Activated CD4-positive, alpha-beta memory T cell treated with anti-CD3 and anti-CD28 coated beads for 36 hours (primary cell): ENCODE data around the gene KRTAP10-6. TPM values are rescaled to one million over a fixed set of nuclear protein-coding genes. Genes with fewer than 3 reads are reported as not detected.
"Not testable (repeated sequence)": the region's sequence is repeated elsewhere in the genome, so short reads cannot be mapped to it uniquely, and the experiment has no call there.

Experiments used
- CTCF ChIA-PET: fragments of 350-600 bp; sonication (Branson Sonifier 250); formaldehyde crosslinking; loops from one replicate; lab custom pipeline; 2021; ENCODE audit warnings: antibody characterized with exemption, inconsistent platforms; lab: Charles Lee
- POLR2A ChIA-PET: fragments of 350-600 bp; sonication (Branson Sonifier 250); formaldehyde crosslinking; loops from one replicate; lab custom pipeline; 2021; ENCODE audit warnings: antibody characterized with exemption; lab: Charles Lee
- DNase-seq: peaks from one replicate; pipeline ENCODE4 v3.0.0-alpha.2; 2020
- H3K27ac Mint-ChIP-seq: one replicate; pipeline ENCODE4 v1.8.0; 2021; ENCODE audit warnings: mixed read lengths
- H3K27me3 Mint-ChIP-seq: one replicate; pipeline ENCODE4 v1.8.0; 2021; ENCODE audit warnings: mixed read lengths
- H3K36me3 Mint-ChIP-seq: one replicate; pipeline ENCODE4 v1.8.0; 2021; ENCODE audit warnings: mixed read lengths
- H3K4me1 Mint-ChIP-seq: one replicate; pipeline ENCODE4 v1.8.0; 2021; ENCODE audit warnings: low read depth, mixed read lengths
- H3K4me3 Mint-ChIP-seq: one replicate; pipeline ENCODE4 v1.8.0; 2021; ENCODE audit warnings: mild to moderate bottlenecking, mixed read lengths
- H3K9me3 Mint-ChIP-seq: one replicate; pipeline ENCODE4 v1.8.0; 2021; ENCODE audit warnings: mixed read lengths
- intact Hi-C: fragments of 100-400 bp; cut with micrococcal nuclease; formaldehyde crosslinking; loops from one replicate; pipeline ENCODE4 v1.15.1; 2023
- total RNA-seq, 2 experiments: library from RNA; stranded (reverse); gene quantifications; one replicate each; pipeline ENCODE4 v1.2.3, GENCODE V29; 2021

The KRTAP10-6 gene
- total RNA-seq, 2 experiments from 2014 or later, result not detected

GRCh38 chr21:44579056-44579832, 13.1 kb downstream of the KRTAP10-6 start:
- Mint-ChIP-seq H3K9me3 (peaks cover 33% of the 10 kb centered on the region), H3K36me3 (peaks cover 4% of the 10 kb centered on the region), H3K27me3 (peaks cover 1% of the 10 kb centered on the region), H3K27ac (no peak overlapping the region), H3K4me3 (no peak overlapping the region), H3K4me1 (peaks cover 12% of the 10 kb centered on the region)
- POLR2A ChIA-PET, result no interaction called here
- CTCF ChIA-PET, result no interaction called here
- intact Hi-C loops, result no loop called here
- DNase-seq, result no peak

- H3K4me1 Mint-ChIP-seq, result peaks cover 5% of the 10 kb centered on the region
- H3K4me3 Mint-ChIP-seq, result no peak overlapping the region
- peaks cover 1% of the 10 kb centered on the region for H3K27me3 Mint-ChIP-seq
- H3K9me3 Mint-ChIP-seq, result peaks cover 33% of the 10 kb centered on the region
- no peak for DNase-seq
- intact Hi-C loops, result no loop called here
- H3K36me3 Mint-ChIP-seq, result peaks cover 4% of the 10 kb centered on the region
- ChIA-PET CTCF (no interaction called here), POLR2A (no interaction called here)
- H3K27ac Mint-ChIP-seq, result no peak overlapping the region
Measured at GRCh38 chr21:44578371-44579055, 13.8 kb downstream of the KRTAP10-6 start.

- no peak overlapping the region for H3K4me3 Mint-ChIP-seq
- no peaks in the 10 kb centered on the region for H3K4me1 Mint-ChIP-seq
- CTCF ChIA-PET, result no interaction called here
- H3K27me3 Mint-ChIP-seq, result peaks cover 1% of the 10 kb centered on the region
- POLR2A ChIA-PET, result no interaction called here
- peaks cover 28% of the 10 kb centered on the region for H3K9me3 Mint-ChIP-seq
- DNase-seq, result no peak
- peaks cover 3% of the 10 kb centered on the region for H3K36me3 Mint-ChIP-seq
- no peak overlapping the region for H3K27ac Mint-ChIP-seq
- intact Hi-C loops, result no loop called here
Measured at GRCh38 chr21:44576025-44576420, 16.3 kb downstream of the KRTAP10-6 start.

- Mint-ChIP-seq H3K4me1 (no peaks in the 10 kb centered on the region), H3K27ac (no peak overlapping the region)
- POLR2A ChIA-PET, result no interaction called here
Measured at GRCh38 chr21:44575307-44576024, 16.8 kb downstream of the KRTAP10-6 start.

DNA sequence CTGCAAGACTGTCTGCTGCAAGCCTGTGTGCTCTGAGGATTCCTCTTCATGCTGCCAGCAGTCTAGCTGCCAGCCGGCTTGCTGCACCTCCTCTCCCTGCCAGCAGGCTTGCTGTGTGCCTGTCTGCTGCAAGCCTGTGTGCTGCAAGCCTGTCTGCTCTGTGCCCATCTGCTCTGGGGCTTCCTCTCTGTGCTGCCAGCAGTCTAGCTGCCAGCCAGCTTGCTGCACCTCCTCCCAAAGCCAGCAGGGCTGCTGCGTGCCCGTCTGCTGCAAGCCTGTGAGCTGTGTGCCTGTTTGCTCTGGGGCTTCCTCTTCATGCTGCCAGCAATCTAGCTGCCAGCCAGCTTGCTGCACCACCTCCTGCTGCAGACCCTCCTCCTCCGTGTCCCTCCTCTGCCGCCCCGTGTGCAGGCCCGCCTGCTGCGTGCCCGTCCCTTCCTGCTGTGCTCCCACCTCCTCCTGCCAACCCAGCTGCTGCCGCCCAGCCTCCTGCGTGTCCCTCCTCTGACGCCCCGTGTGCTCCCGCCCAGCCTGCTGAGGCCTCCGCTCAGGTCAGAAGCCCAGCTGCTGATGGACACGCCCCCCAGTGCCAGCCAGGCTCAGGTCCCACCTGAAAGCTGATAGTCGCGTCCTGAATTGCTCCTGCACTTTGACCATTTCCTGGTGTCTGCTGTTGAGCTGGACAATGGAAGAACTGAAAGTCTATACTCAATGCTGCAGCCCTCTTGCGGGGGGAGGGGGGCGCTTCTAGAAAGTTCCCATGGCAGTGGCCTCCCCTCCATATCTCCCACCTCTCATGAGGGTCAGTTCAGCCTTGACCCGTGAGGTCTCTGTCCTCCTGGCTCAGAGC, 17.6 kb downstream of the KRTAP10-6 start:
- intact Hi-C loops, result no loop called here
- ChIA-PET CTCF (no interaction called here), POLR2A (no interaction called here)

More at GRCh38 chr21:44575307-44576024, 16.8 kb downstream of the KRTAP10-6 start:
- no peak for DNase-seq
- H3K27me3 Mint-ChIP-seq, result peaks cover 1% of the 10 kb centered on the region
- CTCF ChIA-PET, result no interaction called here
- intact Hi-C loops, result no loop called here
- no peak overlapping the region for H3K4me3 Mint-ChIP-seq
- H3K9me3 Mint-ChIP-seq, result peaks cover 24% of the 10 kb centered on the region
- H3K36me3 Mint-ChIP-seq, result peaks cover 2% of the 10 kb centered on the region

DNA sequence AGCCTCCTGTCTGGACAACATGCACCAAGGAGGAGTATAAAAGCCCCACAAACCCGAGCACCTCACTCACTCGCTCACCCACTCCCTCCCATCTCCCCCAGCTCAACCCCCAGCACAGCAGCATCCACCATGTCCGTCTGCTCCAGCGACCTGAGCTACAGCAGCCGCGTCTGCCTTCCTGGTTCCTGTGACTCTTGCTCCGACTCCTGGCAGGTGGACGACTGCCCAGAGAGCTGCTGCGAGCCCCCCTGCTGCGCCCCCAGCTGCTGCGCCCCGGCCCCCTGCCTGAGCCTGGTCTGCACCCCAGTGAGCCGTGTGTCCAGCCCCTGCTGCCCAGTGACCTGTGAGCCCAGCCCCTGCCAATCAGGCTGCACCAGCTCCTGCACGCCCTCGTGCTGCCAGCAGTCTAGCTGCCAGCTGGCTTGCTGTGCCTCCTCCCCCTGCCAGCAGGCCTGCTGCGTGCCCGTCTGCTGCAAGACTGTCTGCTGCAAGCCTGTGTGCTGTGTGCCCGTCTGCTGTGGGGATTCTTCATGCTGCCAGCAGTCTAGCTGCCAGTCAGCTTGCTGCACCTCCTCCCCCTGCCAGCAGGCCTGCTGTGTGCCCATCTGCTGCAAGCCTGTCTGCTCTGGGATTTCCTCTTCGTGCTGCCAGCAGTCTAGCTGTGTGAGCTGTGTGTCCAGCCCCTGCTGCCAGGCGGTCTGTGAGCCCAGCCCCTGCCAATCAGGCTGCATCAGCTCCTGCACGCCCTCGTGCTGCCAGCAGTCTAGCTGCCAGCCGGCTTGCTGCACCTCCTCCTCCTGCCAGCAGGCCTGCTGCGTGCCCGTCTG, 18.5 kb downstream of the KRTAP10-6 start, which contains the start of gene KRTAP10-4:
Gene KRTAP10-4 (plus strand): TSS at position 100 of the 827 bp plus-strand sequence. CDS start 30 bp downstream, at position 130.
- H3K4me1 Mint-ChIP-seq, H3K36me3 Mint-ChIP-seq, H3K27ac Mint-ChIP-seq, POLR2A ChIA-PET, intact Hi-C loops, H3K27me3 Mint-ChIP-seq, H3K4me3 Mint-ChIP-seq, DNase-seq: not testable (repeated sequence)
- CTCF ChIA-PET, result interaction anchor here (0.6 kb wide), 1 partner anchor 20 kb away, joined by 3 read pairs; no protein-coding TSS in a partner anchor
- H3K9me3 Mint-ChIP-seq, result peaks cover 22% of the 10 kb centered on the region

More for the DNA sequence above, 17.6 kb downstream of the KRTAP10-6 start:
- Mint-ChIP-seq H3K36me3 (peaks cover 2% of the 10 kb centered on the region), H3K27me3 (peaks cover 1% of the 10 kb centered on the region), H3K4me3 (no peak overlapping the region), H3K9me3 (peaks cover 22% of the 10 kb centered on the region), H3K4me1 (no peaks in the 10 kb centered on the region), H3K27ac (no peak overlapping the region)
- no peak for DNase-seq

GRCh38 chr21:44572959-44573583, 19.2 kb downstream of the KRTAP10-6 start:
- H3K36me3 Mint-ChIP-seq, result peaks cover 2% of the 10 kb centered on the region
- CTCF ChIA-PET, result interaction anchor here (0.6 kb wide), 1 partner anchor 20 kb away, joined by 3 read pairs; no protein-coding TSS in a partner anchor
- H3K4me1 Mint-ChIP-seq, result no peaks in the 10 kb centered on the region
- intact Hi-C loops, result no loop called here
- no peak overlapping the region for H3K27ac Mint-ChIP-seq
- peaks cover 1% of the 10 kb centered on the region for H3K27me3 Mint-ChIP-seq
- POLR2A ChIA-PET, result no interaction called here
- peaks cover 22% of the 10 kb centered on the region for H3K9me3 Mint-ChIP-seq
- no peak overlapping the region for H3K4me3 Mint-ChIP-seq
- DNase-seq, result no peak

DNA sequence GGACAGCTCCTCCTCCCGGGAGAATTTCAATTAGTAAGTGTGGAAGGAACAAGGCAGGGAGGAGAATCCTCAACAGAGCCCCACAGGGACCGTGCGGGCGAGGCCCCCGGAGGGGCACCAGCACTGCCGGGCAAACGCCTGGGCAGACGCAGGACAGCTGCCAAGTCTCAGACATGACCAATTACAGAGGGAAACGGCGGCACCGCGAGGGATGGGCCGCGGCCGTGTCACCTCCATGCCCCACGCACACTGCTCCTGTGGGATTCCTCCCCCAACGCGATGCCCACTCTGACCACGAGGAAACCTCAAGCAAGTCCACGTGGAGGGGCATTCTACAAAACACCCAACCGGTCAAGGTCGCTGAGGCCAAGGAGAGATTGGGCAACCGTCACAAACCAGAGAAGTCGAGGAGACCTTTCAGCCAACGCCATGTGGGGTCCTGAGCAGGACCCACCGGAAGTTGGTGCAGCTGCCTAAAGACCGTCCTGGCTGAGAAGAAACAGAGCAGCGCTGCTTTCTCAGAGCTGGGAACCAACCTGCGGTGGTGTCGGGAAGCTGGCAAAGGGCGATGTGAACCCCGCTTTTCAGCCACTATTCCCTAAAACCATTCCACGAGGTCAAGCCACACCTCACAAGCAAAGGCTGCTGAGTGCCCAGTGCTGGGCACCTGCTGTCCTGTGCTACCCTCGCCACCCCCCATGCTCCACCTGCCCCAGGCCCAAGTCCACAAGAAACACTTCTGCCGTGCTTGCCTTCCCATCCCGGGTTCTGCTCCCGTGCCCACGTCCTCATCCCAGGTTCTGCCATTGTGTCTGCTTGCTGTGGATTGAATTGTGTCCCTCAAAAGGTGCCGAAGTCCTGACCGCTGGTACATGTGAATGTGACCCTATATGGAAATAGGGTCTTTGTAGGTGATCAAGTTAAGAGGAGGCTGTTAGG, 20.2 kb downstream of the KRTAP10-6 start:
- intact Hi-C loops, result no loop called here
- H3K27me3 Mint-ChIP-seq, result peaks cover 1% of the 10 kb centered on the region
- no peaks in the 10 kb centered on the region for H3K36me3 Mint-ChIP-seq
- H3K4me3 Mint-ChIP-seq, result no peak overlapping the region
- ChIA-PET CTCF (no interaction called here), POLR2A (no interaction called here)
- no peaks in the 10 kb centered on the region for H3K4me1 Mint-ChIP-seq
- H3K9me3 Mint-ChIP-seq, result peaks cover 13% of the 10 kb centered on the region
- H3K27ac Mint-ChIP-seq, result no peak overlapping the region
- no peak for DNase-seq

GRCh38 chr21:44571296-44571695, 21.0 kb downstream of the KRTAP10-6 start:
- Mint-ChIP-seq H3K27me3 (peaks cover 1% of the 10 kb centered on the region), H3K4me1 (no peaks in the 10 kb centered on the region), H3K36me3 (no peaks in the 10 kb centered on the region), H3K9me3 (peaks cover 6% of the 10 kb centered on the region), H3K27ac (no peak overlapping the region), H3K4me3 (no peak overlapping the region)
- POLR2A ChIA-PET, result no interaction called here
- intact Hi-C loops, result no loop called here
- no peak for DNase-seq
- CTCF ChIA-PET, result no interaction called here
